Mesothelial cell of epicardium (in vitro differentiated cells): ENCODE data around the gene KLK3. TPM values are rescaled to one million over a fixed set of nuclear protein-coding genes. Genes with fewer than 3 reads are reported as not detected.

Experiments used
- DNase-seq, 2 experiments: peaks; one replicate each; pipeline ENCODE4 v3.0.0; 2021; ENCODE audit warnings: low spot score in 2 of 2; ENCODE audit not compliant: unreplicated experiment in 2 of 2
- H3K27ac Mint-ChIP-seq: 2 replicates; pipeline ENCODE4 v1.8.0; 2021; ENCODE audit warnings: mixed read lengths
- H3K27me3 Mint-ChIP-seq: 2 replicates; pipeline ENCODE4 v1.8.0; 2021; ENCODE audit warnings: low read depth, mixed read lengths
- H3K36me3 Mint-ChIP-seq: 2 replicates; pipeline ENCODE4 v1.8.0; 2021; ENCODE audit warnings: mixed read lengths
- H3K4me1 Mint-ChIP-seq: 2 replicates; pipeline ENCODE4 v1.8.0; 2021; ENCODE audit warnings: mixed read lengths
- H3K4me3 Mint-ChIP-seq: 2 replicates; pipeline ENCODE4 v1.8.0; 2021; ENCODE audit warnings: mild to moderate bottlenecking, moderate library complexity, mixed read lengths
- H3K9me3 Mint-ChIP-seq: 2 replicates; pipeline ENCODE4 v1.8.0; 2021; ENCODE audit warnings: mixed read lengths
- total RNA-seq: library from RNA; stranded (reverse); gene quantifications from 3 replicates; pipeline ENCODE4 v1.2.1, GENCODE V29; 2021
- TF ChIP-seq, protein P1 (sequence below): fragments of 200-600 bp; sonication (generic); IDR thresholded peaks from one replicate; pipeline ENCODE4 v1.5.0; 2021; ENCODE audit warnings: antibody characterized with exemption; ENCODE audit not compliant: unreplicated experiment

KLK3 gene
- total RNA-seq, 1 donor from 2014 or later, result not detected

DNA sequence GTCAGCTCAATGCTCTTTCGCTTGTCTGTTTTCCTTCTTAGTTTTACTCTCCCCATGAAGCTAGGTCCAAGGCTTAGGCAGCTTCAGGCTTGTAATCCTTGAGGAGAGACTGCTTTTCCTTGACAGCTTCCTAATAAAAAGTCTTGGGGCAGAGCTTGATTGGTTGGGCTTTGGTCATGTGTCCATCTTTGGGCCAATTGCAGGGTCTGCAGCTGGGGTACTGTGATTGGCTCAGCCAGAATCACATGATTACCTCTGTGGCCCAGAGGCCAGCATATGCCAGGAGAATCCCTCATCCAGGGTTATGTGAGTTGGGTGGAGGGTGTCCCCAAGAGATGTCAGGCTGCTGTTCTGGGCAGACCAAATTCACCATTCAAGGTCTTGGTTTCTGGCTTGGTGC, 39.3 kb upstream of the KLK3 start:
- Mint-ChIP-seq H3K4me1 (peaks cover 10% of the 10 kb centered on the region), H3K36me3 (no peaks in the 10 kb centered on the region), H3K9me3 (peaks cover 4% of the 10 kb centered on the region), H3K27ac (no peak overlapping the region), H3K27me3 (peaks cover 80% of the 10 kb centered on the region), H3K4me3 (no peak overlapping the region)
- no peak for DNase-seq
- TF ChIP-seq, protein P1, sequence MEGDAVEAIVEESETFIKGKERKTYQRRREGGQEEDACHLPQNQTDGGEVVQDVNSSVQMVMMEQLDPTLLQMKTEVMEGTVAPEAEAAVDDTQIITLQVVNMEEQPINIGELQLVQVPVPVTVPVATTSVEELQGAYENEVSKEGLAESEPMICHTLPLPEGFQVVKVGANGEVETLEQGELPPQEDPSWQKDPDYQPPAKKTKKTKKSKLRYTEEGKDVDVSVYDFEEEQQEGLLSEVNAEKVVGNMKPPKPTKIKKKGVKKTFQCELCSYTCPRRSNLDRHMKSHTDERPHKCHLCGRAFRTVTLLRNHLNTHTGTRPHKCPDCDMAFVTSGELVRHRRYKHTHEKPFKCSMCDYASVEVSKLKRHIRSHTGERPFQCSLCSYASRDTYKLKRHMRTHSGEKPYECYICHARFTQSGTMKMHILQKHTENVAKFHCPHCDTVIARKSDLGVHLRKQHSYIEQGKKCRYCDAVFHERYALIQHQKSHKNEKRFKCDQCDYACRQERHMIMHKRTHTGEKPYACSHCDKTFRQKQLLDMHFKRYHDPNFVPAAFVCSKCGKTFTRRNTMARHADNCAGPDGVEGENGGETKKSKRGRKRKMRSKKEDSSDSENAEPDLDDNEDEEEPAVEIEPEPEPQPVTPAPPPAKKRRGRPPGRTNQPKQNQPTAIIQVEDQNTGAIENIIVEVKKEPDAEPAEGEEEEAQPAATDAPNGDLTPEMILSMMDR, result no peak

DNA sequence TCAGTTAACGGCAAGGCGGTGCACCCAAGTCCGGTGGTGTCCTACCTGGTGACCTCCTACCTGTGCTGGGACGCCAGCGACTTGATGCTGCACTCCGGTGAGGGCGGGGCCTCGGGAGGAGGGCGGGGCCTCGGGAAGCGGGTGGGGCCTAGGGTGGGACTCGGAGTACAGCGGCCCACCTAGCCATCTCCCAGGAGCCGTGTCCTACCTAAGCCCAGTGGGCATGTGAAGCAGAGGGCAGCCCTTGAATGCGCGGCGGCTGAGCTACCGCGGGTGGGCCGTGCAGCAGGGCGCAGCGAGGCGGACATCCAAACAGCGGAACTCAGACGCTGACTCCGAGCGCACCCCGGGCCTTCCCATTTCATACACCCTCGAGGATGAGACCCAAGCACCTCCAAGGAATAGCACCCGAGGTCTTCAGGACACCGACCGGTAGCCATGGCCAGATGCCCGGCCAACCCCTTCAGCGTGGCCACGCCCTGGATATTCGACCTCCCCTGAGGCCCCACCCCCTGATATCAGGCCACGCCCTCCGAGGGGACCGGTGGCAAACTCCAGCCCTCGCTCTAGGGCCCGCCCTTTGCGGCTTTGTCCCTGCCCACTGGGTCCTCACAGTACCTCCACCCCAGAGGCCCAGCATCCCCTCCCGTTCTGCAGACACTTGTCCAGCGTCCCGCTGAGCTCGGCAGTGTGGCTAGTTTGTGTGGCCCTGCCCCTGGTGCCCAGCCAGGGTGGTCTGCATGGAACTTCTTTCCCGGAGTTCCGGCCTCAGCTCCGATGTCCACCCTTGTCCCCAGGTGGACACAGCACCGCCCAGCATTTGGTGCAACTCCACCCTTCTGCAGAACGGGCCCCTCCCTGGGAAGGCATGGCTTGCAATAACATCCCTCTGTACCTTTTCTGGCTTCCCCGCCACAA, 36.5 kb upstream of the KLK3 start:
- H3K36me3 Mint-ChIP-seq, result no peaks in the 10 kb centered on the region
- H3K4me1 Mint-ChIP-seq, result peaks cover 16% of the 10 kb centered on the region

DNA sequence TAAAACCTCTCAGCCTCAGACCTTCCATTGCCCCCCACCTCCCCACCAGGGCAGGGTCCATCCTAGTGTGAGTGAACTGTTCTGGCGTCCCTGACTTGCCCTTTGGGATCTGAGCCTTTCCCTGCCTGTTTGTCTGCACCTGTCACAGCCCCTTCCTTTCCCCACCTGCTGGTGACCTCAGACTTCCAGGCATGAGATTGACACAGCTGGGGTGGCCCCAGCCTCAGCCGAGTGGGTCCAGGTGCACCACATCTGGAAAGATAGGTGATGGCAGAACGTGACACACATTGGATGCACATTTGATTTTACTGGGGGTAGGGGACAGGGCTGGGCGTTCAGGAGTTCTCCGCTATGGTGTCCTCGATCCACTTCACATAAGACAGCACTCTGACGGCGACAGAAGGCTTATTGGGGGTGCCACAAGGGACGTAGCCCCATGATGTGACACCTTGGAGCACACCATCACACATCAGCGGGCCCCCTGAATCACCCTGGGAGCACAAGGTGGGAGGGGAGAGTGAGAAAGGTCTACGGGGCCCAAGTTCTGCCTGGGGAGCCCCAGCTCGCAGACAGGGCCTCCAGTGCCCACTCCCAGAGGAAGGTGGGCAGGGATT, 35.7 kb upstream of the KLK3 start:
- Mint-ChIP-seq H3K4me1 (peaks cover 16% of the 10 kb centered on the region), H3K4me3 (no peak overlapping the region), H3K36me3 (no peaks in the 10 kb centered on the region), H3K9me3 (peaks cover 4% of the 10 kb centered on the region), H3K27me3 (peaks cover 97% of the 10 kb centered on the region), H3K27ac (no peak overlapping the region)
- TF ChIP-seq, protein P1, result no peak
- DNase-seq, result no peak

More for the DNA sequence above, 36.5 kb upstream of the KLK3 start:
- Mint-ChIP-seq H3K9me3 (peaks cover 4% of the 10 kb centered on the region), H3K4me3 (peak overlapping the region; percentile 53), H3K27me3 (peaks cover 92% of the 10 kb centered on the region), H3K27ac (no peak overlapping the region)
- TF ChIP-seq, protein P1, result no peak
- no peak for DNase-seq

DNA sequence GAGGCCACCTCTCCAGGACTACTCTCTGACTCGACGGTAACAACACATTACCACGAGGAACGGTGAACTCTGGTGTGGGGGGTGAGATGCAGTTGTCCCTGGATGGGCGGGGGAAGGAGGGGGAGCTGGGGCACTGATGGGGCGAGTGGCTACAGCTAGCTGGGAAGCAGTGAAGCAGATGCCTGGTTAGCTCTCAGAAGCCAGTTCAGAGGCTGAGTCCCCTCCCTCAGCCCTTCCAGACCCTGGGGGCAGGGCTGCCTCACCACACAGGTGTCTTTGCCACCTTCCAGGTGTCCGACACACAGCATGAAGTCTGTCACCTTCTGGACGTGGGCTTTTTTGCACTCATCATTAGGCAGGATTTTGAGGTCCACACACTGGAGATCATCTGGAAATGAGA, 35.1 kb upstream of the KLK3 start:
- Mint-ChIP-seq H3K4me3 (no peak overlapping the region), H3K4me1 (peaks cover 16% of the 10 kb centered on the region), H3K27me3 (peaks cover 98% of the 10 kb centered on the region), H3K27ac (no peak overlapping the region), H3K9me3 (peaks cover 4% of the 10 kb centered on the region), H3K36me3 (no peaks in the 10 kb centered on the region)
- DNase-seq, result no peak
- TF ChIP-seq, protein P1, result no peak

DNA sequence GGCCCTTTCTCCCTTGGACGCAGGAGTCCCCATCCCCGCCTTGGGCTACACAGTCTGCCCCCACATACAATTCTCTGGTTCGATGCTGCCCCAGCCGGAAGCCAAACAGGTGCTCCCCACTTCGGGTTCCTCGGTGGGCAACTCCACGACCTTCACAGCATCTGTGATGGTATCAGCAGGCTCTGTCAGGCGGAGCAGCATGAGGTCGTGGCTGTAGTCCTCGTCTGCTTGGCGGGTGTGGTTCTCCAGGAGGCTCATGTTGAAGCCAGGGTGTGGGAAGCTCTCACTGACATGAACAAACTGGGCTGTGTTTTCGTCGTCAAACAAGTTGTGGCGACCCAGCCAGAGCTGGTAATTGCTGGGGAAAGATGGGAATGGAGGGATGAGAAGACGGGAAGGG, 34.6 kb upstream of the KLK3 start:
- no peak for DNase-seq
- peak overlapping the region; percentile 29 for H3K4me3 Mint-ChIP-seq
- peaks cover 96% of the 10 kb centered on the region for H3K27me3 Mint-ChIP-seq
- H3K4me1 Mint-ChIP-seq, result peaks cover 16% of the 10 kb centered on the region
- no peak overlapping the region for H3K27ac Mint-ChIP-seq
- TF ChIP-seq, protein P1, result no peak
- H3K36me3 Mint-ChIP-seq, result no peaks in the 10 kb centered on the region
- peaks cover 4% of the 10 kb centered on the region for H3K9me3 Mint-ChIP-seq
